GM18870 (cell line): ENCODE data around the gene ERMAP.
A peak's percentile ranks its signal among the peaks of the same experiment; 100 is the strongest.

Source experiments
- ATAC-seq: cut with Tn5 transposase; IDR thresholded peaks from one replicate; pipeline ENCODE4 v1.9.1; 2021; ENCODE audit warnings: moderate library complexity; ENCODE audit not compliant: unreplicated experiment

ERMAP gene, protein sequence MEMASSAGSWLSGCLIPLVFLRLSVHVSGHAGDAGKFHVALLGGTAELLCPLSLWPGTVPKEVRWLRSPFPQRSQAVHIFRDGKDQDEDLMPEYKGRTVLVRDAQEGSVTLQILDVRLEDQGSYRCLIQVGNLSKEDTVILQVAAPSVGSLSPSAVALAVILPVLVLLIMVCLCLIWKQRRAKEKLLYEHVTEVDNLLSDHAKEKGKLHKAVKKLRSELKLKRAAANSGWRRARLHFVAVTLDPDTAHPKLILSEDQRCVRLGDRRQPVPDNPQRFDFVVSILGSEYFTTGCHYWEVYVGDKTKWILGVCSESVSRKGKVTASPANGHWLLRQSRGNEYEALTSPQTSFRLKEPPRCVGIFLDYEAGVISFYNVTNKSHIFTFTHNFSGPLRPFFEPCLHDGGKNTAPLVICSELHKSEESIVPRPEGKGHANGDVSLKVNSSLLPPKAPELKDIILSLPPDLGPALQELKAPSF

DNA sequence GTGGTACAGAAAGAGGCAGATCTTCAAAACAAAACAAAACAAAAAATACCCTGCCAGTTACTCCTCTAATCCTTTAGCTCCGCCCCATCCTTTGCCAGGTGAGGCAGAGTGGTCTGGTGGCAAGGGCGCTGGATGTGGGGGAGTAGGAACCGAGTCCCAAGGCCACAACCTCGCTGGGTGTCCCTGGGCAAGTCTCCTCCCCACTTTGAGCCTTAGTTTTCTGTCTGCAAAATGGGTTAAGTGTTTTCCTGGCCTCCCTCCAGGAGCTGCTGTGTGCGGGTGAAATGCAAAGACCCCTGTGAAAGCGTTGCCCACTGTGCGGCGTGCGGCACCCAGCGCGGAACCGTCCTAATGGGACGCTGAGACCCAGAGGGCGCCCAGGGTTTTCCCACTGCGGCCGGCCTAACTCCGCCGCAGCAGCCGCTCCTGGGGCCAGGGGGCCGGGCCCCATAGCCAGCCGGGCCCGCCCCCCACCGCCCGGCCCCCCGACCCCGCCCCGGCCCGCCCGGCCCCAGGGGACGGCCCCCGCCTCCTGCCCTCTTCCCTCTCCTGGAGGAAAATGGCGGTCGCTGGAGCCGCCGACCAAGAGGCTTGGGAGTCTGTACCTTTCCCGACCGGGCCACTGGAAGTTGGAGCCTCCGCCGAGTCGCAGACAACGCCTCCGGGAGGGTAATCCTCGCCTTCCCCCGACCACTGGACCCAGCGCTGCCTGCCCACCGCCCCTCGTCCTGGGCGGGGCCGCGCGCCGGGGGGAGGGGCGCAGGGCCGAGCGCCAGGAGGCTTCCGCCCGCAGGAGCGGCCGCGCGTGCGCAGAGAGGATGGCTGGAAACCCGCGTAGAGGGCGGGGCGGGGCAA lies at the start of gene ERMAP, which contains the start of gene SVBP:
ERMAP (plus strand) TSS at position 538 of the 855 bp plus-strand sequence. CDS start 13,327 bp downstream, outside the sequence.
SVBP (minus strand) TSS at position 813 of the 855 bp plus-strand sequence. CDS start 853 bp downstream, outside the sequence.
- ATAC-seq, result peak; percentile 50

DNA sequence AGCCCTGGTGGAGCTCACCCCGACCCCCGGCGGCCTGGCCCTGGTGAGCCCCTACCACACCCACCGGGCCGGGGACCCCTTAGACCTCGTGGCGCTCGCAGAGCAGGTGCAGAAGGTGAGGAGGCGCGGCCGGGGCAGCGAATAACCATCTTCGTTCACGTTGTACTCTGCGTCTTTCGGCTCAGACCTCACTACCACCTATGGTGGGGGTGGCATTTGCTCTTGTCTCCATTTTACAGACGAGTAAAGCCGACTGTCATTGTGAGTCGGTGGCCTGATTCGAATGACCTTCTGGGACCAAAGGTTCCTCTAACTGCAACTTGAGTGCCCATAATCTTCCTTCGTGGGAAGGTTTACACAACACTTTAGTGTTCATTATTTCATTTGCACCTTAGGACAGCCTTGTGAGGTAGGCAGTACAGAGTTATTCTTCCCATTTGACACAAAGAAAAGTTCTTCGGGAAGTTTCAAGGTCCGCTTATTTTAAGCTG lies 49.4 kb upstream of the ERMAP start:
- peak; percentile 17 for ATAC-seq

DNA sequence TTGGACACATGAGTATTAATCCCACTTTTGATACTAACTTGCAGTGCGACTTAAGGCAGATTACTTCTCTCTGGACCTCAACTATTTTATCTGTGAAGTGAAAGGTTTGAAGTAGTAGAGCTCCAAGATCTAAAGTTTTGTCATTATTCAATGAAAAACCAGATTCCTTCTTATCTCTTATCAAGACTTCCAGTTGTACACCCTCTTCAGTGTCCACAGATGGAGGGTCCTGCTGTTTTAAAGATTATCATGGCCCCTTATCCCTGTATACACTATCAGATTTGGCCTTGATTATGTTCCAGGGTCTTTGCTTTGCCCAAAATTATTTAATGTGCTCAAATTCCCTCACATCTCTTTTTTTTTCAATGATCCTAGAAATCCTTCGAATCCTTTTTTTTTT lies 48.8 kb upstream of the ERMAP start:
- ATAC-seq, result no peak

DNA sequence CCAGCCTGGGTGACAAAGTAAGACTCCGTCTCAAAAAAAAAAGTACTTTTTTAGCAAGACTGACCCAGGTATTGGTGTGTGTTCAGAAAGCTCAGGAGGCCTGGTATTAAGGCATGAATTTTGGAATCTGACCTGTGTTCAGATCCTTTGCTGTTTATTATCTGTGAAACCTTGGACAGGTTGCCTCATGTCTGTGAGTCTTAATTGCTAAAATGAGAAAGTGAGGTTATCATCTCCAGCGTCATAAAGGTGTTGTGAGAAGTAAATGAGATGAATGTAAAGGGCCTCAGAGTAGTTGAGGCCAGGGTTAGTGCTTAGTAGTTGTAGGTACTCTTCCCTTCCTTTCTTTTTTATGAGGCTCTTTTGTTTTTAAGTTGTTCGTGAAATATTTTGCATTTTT lies 47.1 kb upstream of the ERMAP start:
- no peak for ATAC-seq

DNA sequence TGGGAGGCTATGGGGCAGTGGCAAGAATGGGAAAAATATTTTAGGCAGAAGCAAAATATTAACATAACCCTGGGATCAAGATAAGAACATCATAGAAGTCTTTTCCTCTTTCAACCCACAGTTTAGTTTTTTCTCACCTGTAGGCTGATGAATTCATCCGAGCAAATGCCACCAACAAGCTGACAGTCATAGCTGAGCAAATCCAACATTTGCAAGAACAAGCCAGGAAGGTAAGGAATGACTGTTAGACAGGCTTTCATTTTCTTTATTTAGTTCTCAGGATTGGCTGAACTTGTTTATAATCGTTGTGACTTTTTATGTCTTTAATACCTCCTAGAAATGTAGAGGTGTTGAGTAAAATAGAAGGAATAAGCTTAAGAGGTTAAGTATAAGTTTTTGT lies 43.5 kb upstream of the ERMAP start:
- ATAC-seq, result no peak

DNA sequence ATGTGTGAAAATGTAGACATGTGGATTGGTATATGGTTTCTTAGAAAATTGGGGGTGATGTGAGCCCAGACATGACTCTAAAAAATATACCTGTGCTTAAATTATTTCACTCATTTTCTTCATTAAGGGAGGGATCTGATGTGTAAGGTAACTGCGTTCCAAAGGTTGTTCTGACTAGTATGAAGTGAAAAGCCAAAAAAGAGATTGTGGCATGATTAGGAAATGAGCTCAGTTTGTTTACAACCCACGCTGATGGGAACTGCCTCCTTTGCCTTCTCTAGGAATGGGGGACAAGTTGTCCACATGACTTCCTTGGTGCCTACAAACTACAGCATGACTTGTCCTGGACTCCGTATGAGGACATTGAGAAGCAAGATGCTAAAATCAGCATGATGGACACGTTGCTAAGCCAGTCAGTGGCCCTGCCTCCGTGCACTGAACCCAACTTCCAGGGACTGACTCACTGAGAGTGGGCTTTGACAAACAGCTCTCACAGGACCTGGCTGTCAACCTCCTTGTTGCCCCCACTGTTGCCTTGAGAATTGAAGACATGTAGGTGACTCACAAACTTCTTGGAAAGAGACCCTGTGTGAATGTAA lies 41.9 kb upstream of the ERMAP start:
- ATAC-seq, result no peak

DNA sequence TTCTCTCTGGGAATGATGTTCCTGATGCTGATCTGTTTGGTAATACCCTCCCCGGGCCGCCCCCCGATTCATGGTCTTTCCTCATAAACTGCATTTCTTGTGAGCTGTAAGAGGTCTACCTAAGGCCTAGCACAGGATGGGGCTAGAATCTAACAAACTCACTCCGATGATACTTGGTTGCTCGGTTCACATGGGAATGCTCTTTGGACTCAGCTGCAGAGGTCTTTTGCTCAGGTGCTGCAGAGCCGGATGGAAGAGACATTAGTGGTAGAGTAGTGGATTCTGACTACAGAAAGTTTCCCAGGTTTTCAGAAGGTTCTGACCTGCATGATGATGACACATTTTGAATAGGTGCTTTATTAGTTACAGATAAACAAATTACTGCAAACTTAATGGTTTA lies 40.4 kb upstream of the ERMAP start:
- ATAC-seq, result no peak

DNA sequence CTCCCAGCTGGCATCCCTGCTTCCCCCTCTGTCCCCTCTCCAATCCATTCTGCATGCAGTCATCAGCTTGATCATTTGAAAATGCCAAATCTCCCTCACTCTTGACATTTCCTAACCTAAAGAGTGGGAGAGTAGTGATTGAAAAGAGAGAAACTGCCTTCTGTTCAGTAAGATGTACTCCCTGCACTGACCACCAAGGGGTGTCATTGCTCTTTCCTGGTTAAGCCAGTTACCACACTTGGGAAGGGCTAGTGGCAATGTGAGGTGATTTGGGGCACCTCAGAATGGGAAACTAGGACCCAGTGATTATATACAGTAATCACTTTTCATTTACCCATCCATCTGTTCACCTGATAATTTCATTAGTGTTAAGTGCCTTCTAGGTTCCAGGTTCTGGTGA lies 39.1 kb upstream of the ERMAP start:
- ATAC-seq, result no peak

DNA sequence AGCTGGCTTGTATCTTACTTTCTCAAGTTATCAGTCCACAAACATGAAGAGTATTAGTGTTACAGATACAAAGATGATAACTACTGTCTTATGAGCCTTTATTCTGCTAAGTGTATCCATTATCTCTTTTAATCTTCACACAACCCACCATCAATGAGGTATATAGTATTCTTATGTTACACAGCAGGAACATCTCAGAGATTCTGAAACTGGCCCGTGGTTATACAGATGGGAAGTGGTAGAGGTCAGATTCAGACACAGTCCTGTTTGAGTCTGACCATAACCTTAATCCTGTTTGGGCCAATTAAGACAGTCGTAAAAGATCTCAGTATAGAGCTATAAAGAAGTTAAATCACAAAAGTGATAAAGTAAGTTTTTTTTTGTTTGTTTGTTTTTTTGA lies 37.2 kb upstream of the ERMAP start:
- ATAC-seq, result no peak

DNA sequence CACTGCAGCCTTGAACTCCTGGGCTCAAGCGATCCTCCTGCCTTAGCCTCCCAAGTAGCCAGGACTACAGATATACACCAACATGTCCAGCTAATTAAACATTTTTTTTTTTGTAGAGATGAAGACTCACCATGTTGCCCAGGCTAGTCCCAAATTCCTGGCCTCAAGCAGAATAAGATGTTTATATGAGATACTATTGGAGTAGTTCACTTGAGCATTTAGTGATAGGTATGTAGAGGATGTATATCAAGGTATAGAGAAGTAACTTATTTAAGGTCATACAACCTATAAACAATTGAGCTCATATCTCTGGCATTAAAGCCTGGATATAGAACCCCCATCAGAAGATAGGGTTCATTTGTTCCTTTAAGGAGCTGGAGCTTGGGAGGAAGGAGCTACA lies 36.7 kb upstream of the ERMAP start:
- ATAC-seq, result no peak

DNA sequence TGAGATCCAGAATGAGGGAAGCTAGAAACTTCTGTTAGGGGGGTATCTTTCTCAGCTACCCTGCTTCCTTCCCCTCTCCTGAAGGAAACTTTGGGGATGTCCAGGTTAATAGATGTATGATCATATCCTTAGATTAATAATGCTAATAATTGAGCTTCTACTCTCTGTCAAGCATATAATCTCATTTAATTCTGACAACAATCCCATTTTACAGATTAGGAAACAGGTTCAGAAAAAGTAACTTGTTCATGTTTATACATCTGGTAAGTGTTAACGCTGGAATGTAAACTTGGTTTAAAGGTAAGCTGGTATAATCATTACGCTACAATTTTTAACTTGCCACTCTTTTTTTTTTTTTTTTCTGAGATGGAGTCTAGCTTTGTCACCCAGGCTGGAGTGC lies 33.8 kb upstream of the ERMAP start:
- ATAC-seq, result no peak

DNA sequence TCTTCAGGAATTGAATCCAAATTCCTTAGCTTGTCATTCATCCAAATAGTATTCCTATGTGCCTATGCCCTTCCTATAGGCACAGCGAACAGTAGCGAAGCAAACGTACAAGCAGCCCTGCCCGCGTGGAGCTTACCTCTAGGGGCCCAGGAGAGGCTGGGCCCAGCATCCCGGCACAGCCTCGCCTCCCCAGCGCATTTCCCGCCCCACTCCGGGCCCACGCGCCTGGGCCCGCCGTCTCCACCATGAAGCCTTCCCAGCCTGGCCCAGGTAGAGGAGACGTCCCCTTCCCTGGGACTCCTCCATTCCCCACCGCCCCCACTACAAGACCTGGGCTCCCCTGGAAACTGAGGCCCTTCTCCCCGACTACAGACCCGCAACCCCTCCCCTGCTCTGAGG lies 32.4 kb upstream of the ERMAP start:
- no peak for ATAC-seq

DNA sequence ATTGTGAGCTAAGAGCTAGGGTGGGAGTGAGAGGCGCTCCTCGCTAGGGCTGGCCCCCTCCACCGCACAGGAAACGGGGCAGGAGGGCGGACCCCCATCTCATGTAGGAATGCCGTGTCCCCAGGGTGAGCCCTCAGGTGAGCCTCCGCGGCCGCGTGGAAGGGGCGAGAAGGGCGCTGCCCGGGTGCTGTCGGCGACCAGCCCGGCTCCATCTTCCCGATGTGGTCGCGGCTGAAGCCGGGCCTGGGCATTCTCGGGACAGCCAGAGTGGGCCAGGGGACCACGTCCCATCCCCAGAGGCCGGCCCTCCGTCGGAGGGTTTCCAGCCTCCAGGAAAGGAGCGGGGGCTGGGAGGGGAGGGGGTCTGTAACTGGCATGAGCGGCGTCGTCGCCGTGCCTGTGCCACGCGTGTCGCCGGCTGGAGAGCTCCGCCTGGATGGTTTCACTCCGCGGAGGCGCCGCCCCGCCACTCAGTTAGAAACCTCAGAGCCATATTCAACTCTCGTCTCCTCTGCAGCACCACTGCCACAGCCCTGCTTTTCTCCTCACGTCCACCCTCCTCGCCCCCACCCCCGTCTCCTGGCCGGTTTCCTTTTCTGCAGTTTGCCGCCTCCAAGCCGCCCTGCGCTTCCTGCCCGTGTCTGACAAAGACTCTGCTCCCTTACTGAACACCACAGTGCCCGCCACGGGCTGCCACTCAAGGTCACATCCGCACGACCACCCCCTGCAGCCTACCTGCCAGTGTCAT lies 31.8 kb upstream of the ERMAP start, which contains the start of gene TMEM269:
TMEM269 (plus strand) TSS at position 46 of the 748 bp plus-strand sequence. CDS start 4,903 bp downstream, outside the sequence.
- ATAC-seq, result no peak

DNA sequence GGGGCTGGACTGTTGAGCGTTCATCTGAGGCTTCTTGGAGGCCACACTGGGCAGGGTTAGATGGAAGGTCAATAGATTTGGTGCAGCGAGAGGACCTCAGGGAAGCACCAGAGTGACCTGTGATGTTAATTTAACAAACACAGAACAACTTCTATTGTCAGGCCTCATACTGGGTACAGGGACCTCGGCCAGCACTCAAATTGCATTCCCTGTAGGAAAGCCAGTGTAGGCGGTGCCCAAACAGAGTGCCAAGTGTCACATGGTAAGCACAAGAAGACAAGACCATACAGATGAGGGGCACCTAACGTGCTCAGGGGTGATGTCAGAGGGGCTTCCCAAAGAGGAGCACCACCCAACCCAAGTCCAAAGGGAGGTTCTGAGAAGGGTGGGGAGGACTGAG lies 30.8 kb upstream of the ERMAP start:
- no peak for ATAC-seq

DNA sequence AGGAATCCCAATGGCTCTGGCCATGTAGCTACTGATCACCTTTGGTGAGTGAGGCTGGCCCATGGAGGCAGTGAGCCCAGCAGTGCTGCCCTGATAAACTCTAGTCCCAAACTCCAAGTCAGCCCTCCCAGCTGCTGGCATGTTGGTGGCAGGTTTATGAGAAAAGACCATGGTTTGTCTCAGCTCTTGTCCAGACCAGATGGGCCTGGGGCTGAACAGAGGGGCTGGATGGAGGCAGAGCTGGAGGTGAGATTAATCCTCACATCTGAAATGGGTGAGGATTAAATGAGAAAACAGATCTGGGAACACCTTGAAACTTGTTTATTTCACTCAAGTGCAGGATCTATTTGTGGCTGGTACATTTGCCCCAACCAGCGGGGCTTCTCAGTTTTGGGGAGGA lies 28.9 kb upstream of the ERMAP start:
- no peak for ATAC-seq

DNA sequence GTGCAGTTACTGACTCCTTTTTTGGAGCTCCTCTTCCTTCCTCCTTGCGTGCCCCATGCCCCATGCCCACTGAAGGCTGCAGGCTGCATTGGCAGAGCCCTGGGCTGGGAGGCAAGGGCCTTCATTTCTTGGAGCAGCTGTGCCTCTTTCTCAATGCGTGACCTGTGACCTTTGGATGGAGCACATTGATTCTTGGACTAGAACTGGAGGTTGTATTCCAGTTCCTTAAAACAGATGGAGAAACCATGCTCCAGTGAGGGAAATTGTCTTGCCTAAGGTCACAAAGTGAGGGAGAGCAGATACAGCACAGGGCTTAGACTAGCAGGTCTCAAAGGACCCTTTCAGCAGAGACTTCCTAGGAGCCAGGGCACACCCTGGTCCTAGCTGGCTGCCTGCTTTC lies 23.1 kb upstream of the ERMAP start:
- ATAC-seq, result no peak

DNA sequence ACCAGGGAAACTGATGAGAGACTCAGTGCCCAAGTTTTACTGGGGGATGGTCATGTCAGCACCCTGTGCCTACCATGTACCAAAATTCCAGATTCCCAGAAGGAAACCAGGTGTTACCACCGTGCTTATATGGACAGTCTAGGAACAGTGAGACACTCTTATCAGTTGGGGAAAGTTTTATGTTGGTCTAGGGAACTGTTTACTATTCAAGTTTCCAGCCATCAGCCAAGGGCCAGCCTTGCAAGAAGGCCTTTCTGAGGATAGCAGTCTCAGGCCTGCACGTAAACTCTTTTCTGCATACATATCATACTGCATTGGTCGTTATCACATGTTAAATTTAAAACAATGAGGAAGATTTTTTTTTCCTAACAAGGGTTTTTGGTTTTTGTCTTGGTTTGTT lies 19.5 kb upstream of the ERMAP start:
- no peak for ATAC-seq

DNA sequence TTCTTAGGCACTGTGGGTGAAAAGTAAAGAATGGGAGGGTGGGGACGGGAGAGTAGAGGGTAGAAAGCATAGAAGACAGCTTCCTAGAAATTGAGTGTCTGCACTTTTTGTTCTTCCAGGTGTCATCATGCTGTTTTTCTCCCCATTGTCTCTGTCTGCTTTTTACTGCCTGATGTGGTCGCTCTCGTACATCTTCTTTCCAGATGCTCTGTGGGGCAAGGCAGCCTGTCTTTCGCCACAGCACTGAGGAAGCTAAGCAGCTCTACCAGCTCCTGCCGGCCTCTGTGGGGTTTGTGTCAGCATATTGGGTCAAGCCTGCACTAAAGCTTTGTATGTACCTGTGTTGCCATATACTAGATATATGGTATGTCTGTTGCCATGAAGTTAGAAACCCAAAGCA lies 18.9 kb upstream of the ERMAP start:
- ATAC-seq, result no peak

DNA sequence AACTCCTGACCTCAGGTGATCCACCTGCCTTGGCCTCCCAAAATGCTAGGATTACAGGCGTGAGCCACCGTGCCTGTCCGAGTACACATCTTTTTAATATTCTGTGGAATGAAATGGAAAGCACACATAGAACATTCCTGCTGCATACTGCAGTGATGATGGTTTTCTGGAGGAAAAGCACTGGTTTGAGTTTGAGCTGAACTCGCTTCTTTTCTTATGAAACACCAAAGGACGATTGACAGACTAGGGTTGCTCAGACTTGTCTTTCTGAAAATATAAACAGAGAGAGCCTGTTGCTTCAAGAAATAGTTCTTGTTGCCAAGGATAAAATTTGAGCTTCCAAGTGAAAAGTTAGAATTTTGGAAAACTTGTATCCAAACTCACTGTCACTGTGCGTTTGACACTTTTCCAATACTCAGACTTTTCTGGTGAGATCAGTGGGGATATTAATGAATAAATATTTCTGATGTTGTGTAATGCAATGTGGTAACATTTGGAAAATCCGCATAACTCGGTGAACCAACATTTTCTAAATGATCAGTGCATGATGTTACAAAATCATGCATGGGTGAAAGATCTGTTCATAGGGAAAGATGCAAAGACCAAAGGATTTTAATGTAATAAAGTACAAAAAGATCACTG lies 15.0 kb upstream of the ERMAP start:
- no peak for ATAC-seq

DNA sequence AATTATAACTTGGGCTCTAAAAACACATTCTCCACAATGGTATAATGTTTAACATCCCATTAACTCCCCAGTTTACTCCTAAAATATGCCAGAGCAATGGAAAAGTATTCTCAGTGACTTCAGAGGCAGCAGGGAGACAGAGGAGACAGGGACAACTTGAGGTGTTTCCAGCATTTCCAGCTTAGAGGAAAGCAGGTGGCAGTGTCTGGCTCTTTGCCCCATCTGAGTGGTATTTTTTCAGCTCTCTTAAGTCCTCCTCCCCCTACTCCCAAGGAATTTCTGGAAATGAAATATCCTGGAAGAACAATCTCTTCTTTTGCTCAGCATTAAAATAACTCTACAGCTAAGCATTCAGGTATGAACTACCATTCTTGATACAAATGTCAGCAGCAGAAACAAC lies 10.8 kb upstream of the ERMAP start:
- no peak for ATAC-seq
